Esophagus (tissue), 2 donors: ENCODE measurements around the gene GUCD1. TPM values are rescaled to one million over a fixed set of nuclear protein-coding genes. Genes with fewer than 3 reads are reported as not detected.
"Not testable (repeated sequence)": the region's sequence is repeated elsewhere in the genome, so short reads cannot be mapped to it uniquely, and the experiment has no call there.

Experiments
- H3K27ac ChIP-seq, 2 donors: one replicate each; pipeline ENCODE4 v1.5.1; 2013; ENCODE audit warnings: low read depth in 2 of 2, mild to moderate bottlenecking in 2 of 2, inconsistent platforms in 1 of 2, low read length in 1 of 2, moderate library complexity in 1 of 2
- H3K27me3 ChIP-seq, 2 donors: one replicate each; pipeline ENCODE4 v1.6.1; 2013; ENCODE audit warnings: low read length in 2 of 2, control low read depth in 1 of 2, mild to moderate bottlenecking in 1 of 2; ENCODE audit not compliant: insufficient read depth in 2 of 2, control insufficient read depth in 1 of 2
- H3K36me3 ChIP-seq, 2 donors: one replicate each; pipeline ENCODE4 v1.6.1; 2013; ENCODE audit warnings: low read length in 1 of 2; ENCODE audit not compliant: control insufficient read depth in 2 of 2, insufficient read depth in 2 of 2
- H3K4me1 ChIP-seq, 2 donors: one replicate each; pipeline ENCODE4 v1.6.1; 2013; ENCODE audit warnings: low read length in 1 of 2; ENCODE audit not compliant: control insufficient read depth in 2 of 2, insufficient read depth in 2 of 2
- H3K4me3 ChIP-seq, 2 donors: one replicate each; pipeline ENCODE4 v1.5.1; 2013; ENCODE audit warnings: low read length in 2 of 2, mild to moderate bottlenecking in 2 of 2, low read depth in 1 of 2, moderate library complexity in 1 of 2
- H3K9me3 ChIP-seq, 2 donors: one replicate each; pipeline ENCODE4 v1.6.1; 2013; ENCODE audit warnings: mild to moderate bottlenecking in 2 of 2, low read depth in 1 of 2, low read length in 1 of 2, moderate library complexity in 1 of 2; ENCODE audit not compliant: control insufficient read depth in 2 of 2, insufficient read depth in 1 of 2
- WGBS, 2 donors: extraction: QIAGEN DNeasy Blood & Tissue Kit; methylation state at CpG; one replicate each; pipeline ENCODE4 v1.1.7; 2013; 5-methylcytosine and 5-hydroxymethylcytosine counted together
- polyA plus RNA-seq, 2 donors: library from polyadenylated mRNA; stranded (reverse); fragments of 200-250 nt; gene quantifications; one replicate each; pipeline ENCODE4 v1.2.3, GENCODE V29; 2013
- donor health status: healthy with polysubstance abuse.
- donor health status: Bipolar disorder and iron deficiency.

Gene GUCD1
- polyA plus RNA-seq, 2 donors: 50.4 to 62.9 TPM

DNA sequence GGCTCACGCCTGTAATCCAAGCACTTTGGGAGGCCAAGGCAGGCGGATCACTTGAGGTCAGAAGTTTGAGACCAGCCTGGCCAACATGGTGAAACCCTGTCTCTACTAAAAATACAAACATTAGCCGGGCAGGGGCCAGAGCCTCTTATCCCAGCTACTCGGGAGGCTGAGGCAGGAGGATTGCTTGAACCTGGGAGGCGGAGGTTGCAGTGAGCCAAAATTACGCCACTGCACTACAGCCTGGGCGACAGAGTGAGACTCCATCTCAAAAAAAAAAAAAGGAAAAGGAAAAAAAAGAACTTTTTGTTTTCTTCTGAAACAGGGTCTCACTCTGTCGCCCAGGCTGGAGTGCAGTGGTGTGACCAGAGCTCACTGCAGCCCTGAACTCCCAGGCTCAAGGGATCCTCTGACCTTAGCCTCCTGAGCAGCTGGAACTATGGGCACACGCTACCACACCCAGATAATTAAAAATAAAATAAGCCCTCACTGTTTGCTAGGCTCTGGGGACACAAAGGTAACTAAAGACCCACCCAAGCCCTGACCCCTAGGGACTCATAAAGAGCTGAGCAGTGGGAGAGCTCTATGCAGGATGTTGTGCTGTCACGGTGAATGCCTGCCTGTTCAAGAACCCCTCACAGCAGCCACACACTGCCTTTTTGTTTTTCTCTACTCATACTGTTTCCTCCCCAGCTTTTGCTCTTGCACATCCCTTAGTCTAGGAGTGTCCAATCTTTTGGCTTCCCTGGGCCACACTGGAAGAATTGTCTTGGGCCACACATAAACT, 2.2 kb downstream of the GUCD1 start:
- Histone ChIP-seq H3K36me3 (peaks cover 5 to 17% of the 10 kb centered on the region in 2 donors), H3K4me1 (peaks cover 0 to 12% of the 10 kb centered on the region in 2 donors)
- H3K27me3 ChIP-seq, H3K4me3 ChIP-seq, H3K9me3 ChIP-seq, H3K27ac ChIP-seq: not testable (repeated sequence)
- WGBS, 2 donors: 85 to 88% methylated on average over 10 of the region's 10 CpGs

DNA sequence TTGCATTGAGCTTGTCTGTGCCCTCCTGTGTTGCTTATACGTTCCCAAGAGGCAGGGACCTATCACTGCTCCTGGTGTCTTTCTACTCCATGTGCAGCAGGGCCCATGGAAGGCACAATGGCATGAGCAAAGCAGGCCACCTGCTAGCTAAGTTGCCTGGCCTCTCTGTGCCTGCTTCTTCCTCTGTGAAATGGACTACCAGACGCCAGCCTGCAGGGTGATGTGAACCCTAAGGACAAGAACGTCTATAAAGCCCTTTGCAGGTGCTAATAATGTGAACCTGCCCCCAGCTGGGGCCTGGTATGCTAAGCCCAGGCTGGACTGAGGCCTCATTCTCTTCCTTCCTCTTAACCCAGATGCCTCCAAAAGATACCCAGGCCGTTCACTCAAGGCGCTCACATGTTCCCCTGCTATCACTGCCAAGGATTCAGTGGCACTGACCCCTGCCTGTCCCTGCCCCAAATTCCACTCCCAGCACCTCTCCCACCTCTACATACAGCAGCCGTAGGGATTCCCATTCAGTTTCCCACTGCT, 4.0 kb downstream of the GUCD1 start:
- Histone ChIP-seq H3K9me3 (no peaks in the 10 kb centered on the region), H3K4me3 (no peak overlapping the region), H3K27ac (peak overlapping the region in 1 of 2 donors; percentile 14), H3K27me3 (no peaks in the 10 kb centered on the region), H3K4me1 (peaks cover 0 to 12% of the 10 kb centered on the region in 2 donors), H3K36me3 (peaks cover 21 to 32% of the 10 kb centered on the region in 2 donors)
- WGBS, 2 donors: 73 to 79% methylated on average over 6 of the region's 6 CpGs

DNA sequence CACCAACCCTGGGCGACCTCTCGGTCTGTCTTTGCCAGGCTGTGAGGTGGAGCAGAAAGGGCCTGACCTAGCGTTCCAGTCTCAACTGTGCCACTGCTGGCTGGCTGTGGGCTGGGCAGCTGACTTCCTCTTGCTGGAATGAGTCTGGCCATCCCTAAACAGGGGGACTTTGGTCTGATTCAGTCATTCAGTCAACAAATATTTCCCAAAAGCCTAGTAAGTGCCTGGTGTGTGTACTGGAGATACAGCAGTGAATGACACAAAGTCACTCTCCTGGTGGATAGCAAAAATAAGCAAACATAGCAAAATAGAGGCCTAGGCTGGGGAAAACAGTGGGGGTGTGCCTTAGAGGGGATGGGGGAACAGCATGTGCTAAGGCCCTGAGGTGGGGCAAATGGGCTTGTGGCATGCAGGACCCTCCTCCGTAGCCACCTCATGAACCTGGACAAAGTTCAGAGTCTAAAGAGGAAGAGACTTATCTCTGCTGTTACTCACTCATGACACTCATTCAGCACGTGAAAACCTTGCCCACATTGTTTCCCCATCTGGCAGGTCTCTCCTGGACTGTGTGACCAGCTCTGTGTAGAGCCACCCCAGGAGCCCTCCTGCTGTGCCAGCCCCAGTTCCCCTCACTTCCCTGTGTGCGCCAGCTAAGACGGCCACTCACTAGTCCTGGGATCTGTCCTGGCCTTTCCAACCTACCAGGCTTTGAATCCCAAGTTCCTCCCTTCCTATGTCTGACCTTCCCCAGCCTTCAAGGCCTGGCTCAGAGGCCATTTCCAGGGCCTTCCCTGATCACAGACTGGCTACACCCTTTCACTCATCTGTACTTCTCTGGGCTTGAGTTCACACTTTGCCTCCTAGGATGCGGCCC, 4.7 kb downstream of the GUCD1 start:
- WGBS, 2 donors: 77 to 84% methylated on average over 8 of the region's 8 CpGs
- no peaks in the 10 kb centered on the region for H3K27me3 ChIP-seq
- H3K4me1 ChIP-seq: peaks cover 0 to 12% of the 10 kb centered on the region in 2 donors
- H3K4me3 ChIP-seq: no peak overlapping the region
- H3K36me3 ChIP-seq: peaks cover 21 to 32% of the 10 kb centered on the region in 2 donors
- H3K27ac ChIP-seq: peak overlapping the region in 1 of 2 donors; percentile 14
- H3K9me3 ChIP-seq: no peaks in the 10 kb centered on the region

DNA sequence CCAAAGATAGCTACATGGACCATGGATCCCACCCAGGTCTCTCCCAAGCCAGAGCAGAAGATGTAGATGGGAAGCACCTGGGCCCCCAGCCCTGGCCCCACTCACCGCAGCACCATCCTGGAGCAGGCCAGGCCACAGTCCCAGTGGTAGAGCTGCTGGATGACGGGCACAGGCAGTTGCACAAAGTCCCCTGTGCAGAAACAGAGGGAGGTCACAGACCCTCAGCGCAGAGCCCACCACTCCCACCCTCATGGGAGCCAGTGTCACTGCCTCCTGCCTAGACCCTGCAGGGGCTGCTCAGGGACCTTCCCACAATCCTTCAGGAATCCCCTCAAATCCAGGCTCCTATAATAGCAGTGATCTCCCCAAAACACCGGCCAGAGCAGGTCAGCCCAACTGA, 6.1 kb downstream of the GUCD1 start:
- H3K27me3 ChIP-seq: no peaks in the 10 kb centered on the region
- H3K27ac ChIP-seq: no peak overlapping the region
- peaks cover 24 to 39% of the 10 kb centered on the region in 2 donors for H3K36me3 ChIP-seq
- H3K4me3 ChIP-seq: no peak overlapping the region
- 99% methylated on average over 4 of the region's 4 CpGs for WGBS, 2 donors
- peaks cover 0 to 8% of the 10 kb centered on the region in 2 donors for H3K4me1 ChIP-seq
- no peaks in the 10 kb centered on the region for H3K9me3 ChIP-seq

DNA sequence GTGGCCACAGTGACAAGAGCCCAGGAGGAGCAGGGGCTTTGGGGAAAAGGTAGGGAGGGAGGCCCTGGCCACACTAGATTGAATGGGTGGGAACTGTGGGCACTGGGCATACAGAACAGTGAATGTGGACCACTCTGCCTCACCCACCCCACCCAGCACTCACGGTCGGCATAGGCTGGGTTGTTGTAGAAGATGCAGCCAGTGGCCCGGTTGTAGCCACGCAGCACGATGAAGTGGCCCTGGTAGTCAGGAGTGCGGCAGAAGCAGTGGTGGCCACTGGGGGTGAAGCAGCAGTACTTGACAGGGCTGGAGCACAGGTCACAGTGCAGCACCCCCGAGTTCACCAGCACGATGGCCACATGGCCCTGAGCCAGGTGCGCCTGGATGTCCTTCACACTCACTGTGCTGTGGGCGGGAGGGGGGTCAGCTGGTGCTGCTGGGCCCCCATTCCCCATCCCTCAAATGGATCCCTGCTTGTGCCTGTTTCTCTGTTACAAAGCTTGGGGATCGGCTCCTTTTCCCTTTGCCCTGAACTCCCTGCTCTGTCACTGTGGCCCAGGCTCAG, 11.2 kb downstream of the GUCD1 start:
- no peaks in the 10 kb centered on the region for H3K9me3 ChIP-seq
- no peak overlapping the region for H3K4me3 ChIP-seq
- peaks cover 0 to 11% of the 10 kb centered on the region in 2 donors for H3K4me1 ChIP-seq
- H3K36me3 ChIP-seq: peaks cover 35 to 55% of the 10 kb centered on the region in 2 donors
- no peaks in the 10 kb centered on the region for H3K27me3 ChIP-seq
- no peak overlapping the region for H3K27ac ChIP-seq
- 90 to 91% methylated on average over 10 to 11 of the region's 11 CpGs for WGBS, 2 donors

DNA sequence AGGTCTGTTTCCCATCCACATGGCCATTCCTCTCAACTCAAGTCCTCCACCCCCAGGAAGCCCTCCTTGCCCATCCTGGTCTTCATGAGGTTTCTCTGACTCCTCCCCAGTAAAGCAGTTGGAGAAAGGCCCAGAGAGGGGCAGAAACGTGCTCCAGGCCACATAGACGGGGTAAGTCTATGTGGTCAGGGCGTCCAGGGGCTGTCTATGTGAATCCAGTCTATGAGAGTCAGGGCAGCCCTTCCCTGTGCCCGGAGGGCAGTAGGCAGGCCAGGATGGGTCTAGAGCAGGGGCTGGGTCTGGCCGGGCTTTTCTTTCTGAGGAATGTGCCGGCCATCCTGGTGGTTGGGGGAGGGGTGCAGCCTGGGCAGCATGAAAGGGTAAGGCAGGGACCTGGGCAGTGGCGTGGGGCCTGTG, 11.7 kb downstream of the GUCD1 start:
- H3K4me3 ChIP-seq: no peak overlapping the region
- H3K9me3 ChIP-seq: no peaks in the 10 kb centered on the region
- peaks cover 0 to 11% of the 10 kb centered on the region in 2 donors for H3K4me1 ChIP-seq
- H3K36me3 ChIP-seq: peaks cover 35 to 50% of the 10 kb centered on the region in 2 donors
- 75 to 78% methylated on average over 7 of the region's 7 CpGs for WGBS, 2 donors
- no peaks in the 10 kb centered on the region for H3K27me3 ChIP-seq
- no peak overlapping the region for H3K27ac ChIP-seq

DNA sequence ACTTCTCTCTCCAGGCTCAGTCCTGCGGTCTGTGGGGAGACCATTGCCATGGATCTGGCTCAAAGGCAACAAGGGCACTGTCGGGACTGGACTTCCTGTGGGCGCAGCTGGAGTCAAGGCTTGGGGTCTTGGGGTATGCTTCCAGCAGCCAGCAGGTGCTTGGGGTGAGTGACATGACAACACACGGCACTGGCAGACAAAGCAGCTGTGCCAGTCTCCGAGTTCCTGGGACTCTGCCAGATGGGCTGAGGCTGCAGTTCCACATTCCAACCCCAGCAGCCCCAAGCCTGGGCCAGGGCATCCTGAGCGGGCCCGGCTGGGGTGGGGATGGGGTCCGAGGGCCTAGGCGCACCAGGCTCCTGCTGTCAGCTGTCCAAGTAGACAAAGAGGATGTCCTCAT, 12.3 kb downstream of the GUCD1 start:
- H3K4me3 ChIP-seq: no peak overlapping the region
- H3K27ac ChIP-seq: no peak overlapping the region
- H3K27me3 ChIP-seq: no peaks in the 10 kb centered on the region
- peaks cover 30 to 45% of the 10 kb centered on the region in 2 donors for H3K36me3 ChIP-seq
- 63 to 66% methylated on average over 9 of the region's 9 CpGs for WGBS, 2 donors
- peaks cover 0 to 11% of the 10 kb centered on the region in 2 donors for H3K4me1 ChIP-seq
- no peaks in the 10 kb centered on the region for H3K9me3 ChIP-seq

DNA sequence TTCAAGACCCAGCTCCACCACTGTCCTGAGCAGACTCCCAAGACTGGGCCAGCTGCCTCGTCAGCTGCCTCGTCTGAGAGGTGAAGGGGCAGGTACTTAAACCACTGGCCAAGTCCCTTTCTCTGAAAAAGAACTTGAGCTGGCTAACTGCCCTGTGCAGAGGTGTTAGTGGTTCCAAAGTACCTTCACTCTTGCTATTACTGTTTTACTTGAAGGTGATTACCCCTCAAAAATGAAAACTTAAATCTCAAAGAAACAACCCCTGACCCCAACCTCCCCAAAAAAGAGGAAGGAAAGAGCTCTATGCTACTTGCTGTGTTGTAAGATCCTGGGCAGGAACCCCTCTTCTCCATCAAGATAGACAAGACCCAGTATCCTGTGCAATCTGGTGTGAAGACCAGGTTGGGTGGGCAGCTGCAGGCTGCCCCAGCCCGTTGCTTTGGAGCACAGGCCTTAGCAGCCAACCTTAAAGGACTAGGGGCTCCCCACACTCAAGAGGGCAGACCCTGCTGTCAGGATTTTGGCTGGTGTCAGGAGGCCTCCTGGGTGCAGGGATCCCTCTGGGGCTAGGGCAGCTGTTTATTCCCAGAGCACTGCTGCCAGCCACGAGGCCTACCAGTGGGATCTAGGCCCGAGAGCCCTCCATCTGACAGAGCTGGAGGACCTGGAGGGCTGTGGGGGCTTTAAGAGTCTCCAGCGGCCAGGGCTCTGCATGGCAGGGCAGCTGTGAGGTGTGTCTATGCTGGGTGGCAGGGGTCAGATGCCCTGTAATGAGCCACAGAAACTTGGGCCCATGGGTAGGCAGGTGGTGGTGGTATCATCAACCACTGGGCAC, 13.0 kb downstream of the GUCD1 start:
- Histone ChIP-seq H3K4me1 (peaks cover 0 to 11% of the 10 kb centered on the region in 2 donors), H3K4me3 (no peak overlapping the region), H3K27me3 (no peaks in the 10 kb centered on the region), H3K9me3 (no peaks in the 10 kb centered on the region), H3K27ac (no peak overlapping the region), H3K36me3 (peaks cover 23 to 38% of the 10 kb centered on the region in 2 donors)
- WGBS, 2 donors: 81 to 86% methylated on average over 6 of the region's 6 CpGs
